Activated naive CD4-positive, alpha-beta T cell treated with Interleukin-2 at 50 U/mL for 16 hours (primary cell): ENCODE data around the gene CAMK2B.

Experiments
- DNase-seq: peaks from one replicate; pipeline ENCODE4 v3.0.0-alpha.2; 2020

Gene CAMK2B

DNA sequence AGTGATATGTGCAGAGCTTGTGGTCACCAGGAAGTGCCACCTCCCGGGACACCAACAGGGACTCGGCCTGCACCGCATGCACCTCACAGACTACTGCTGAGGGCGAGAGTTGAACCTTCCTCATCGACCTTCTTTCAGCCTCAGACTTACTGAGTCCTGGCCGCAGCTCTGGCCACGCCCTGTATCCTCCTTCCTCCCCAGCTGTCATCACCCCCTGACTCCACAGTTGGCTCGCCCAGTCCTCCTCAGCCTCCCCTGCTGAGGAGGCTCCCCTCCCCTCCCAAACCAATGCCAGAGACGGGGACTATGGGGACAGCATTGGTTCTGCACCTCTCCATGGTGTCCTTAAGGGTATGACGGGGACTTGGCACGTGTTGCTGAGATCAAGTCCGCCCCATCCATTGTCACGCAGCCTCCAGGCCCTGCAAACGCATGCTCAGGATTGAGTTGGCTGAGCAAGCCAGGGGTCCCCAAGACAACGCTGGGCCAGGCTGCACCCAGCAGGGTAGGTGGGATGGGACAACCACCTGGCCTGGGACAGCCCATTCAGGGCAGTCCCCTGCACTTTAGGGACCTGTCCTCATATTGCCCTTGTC lies 75.7 kb downstream of the CAMK2B start:
- DNase-seq: no peak

DNA sequence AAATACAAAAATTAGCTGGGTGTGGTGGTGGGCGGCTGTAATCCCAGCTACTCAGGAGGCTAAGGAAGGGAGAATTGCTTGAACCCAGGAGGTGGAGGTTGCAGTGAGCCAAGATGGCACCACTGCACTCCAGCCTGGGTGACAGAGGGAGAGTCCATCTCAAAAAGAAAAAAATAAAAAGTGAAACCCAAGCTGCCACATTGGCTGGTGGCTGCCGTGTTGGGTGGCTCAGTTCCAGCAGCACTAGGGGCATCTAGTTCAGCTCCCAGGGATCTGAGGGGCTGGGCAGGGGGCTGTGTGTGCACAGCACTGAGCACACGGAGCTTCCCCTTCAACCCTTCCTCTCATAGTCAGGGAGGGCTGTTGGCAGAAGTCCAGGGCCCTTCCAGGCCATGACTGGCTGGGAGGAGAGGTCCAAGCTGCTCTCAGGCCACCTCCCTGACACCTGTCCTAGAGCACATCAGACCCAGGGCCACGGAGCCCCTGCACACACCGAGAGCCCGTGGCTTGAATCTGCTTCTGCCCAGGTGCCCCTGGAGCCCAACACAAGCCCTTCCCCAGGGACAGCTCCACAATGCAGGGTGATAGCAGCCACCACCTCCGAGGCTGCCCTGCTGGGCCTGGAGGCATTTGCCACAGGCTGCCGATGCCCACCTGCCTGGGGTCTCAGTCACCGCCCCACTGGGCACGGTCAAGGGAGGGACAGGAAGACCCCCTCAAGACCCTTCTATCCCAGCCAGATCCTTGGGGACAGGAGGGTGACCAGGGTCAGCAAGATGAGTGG lies 77.3 kb downstream of the CAMK2B start:
- DNase-seq: no peak

DNA sequence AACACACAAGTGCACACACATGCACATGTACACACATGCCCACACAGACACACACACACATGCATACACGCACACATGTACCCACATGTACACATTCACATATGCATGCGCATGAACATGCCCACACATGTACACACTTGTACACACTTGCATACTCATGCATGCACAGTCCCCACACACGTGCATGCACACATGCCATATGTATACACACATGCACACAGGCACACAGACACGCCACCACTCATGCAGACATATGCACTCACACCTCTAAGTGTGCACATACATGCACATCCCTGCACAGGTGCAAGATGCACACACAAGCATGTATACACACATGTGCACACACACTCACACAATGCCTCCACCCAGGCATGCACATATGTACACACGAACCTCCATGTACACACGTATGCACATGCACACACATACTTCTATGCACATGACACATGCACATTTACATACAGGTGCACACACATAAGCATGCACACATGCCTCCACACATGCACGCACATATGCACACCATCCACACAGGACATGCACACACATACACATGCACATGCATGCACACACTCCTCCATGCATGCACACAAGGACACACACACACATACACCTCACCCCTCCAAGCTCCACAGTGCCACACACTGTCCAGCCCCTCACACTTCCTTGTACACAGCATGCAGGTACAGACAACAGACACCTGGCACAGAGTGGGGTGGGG lies 78.8 kb downstream of the CAMK2B start:
- DNase-seq: no peak

GRCh38 chr7:44244282-44244681 lies 81.1 kb downstream of the CAMK2B start:
- DNase-seq: peak; percentile 35

GRCh38 chr7:44242091-44242490 lies 83.3 kb downstream of the CAMK2B start:
- DNase-seq: no peak

- DNase-seq: peak; percentile 62
These were observed 84.3 kb downstream of the CAMK2B start for GRCh38 chr7:44240983-44241510.

- DNase-seq: no peak
These were observed 85.0 kb downstream of the CAMK2B start for GRCh38 chr7:44240376-44240775.

DNA sequence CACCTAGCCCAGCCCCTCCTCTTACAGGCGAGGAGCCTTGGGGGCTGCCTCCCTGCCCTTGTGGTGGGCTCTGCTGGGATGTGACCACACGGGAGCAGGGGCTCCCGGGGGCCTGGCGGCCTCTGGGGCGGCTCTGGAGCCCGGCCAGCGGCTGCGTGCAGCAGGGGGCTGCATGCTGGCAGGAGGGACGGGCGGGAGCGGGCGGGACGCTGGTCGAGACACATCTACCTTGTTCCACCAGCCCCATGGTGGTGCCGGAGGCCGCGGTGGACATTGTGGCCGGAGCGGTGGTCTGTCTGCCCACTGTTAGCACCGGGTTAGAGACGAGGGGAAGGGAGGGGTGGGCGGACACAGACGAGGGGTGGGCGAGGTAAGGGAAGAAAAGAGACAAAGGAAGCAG lies 86.0 kb downstream of the CAMK2B start:
- DNase-seq: no peak

DNA sequence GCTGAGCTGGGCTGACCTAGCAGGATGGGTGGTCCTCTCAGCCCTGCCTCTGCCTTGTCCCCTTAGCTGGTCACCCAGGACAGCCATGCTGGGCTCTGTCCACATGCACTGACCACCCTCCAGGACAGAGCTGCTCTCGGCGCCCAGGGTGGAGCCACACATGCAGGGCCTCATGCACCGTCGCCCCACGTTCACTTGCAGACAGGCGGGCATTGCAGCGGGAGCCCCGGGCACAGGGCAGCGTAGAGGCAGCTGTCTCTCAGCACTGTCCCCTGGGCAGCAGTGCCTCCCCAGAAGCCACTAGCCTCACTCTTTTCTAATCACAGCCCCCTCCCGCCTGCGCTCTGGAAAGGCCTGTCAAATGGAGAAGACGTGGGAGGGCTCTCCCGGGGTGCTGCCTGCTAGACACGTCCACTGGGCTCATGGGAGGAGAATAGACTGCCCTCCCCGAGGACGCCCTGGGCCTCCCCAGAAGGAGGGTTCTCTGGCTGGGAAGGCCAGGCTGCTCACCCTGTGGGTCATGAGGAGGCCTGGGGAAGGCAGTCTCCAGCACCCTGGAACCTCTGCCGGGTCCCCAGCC lies 87.2 kb downstream of the CAMK2B start:
- no peak for DNase-seq

DNA sequence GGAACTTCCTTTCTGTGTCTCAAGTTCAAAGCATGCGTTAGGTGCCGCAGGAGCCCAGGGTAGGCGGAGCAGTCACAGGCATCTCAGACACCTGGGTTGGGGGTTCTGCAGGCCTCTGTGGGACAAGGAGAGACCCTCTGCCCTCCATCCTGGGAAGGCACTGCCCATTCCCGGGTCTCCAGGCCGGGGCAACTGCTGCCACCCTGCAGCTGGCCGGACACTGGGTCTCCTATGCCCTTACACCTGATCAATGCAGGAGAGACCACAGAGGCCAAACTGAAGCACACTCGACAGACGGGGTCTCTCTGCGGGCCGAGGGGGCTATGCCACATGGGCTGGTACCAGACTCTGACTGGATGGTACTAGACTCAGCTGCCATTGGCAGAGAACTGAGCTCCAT lies 87.7 kb downstream of the CAMK2B start:
- DNase-seq: no peak

- no peak for DNase-seq
These were observed 89.1 kb downstream of the CAMK2B start for GRCh38 chr7:44236333-44236728.

DNA sequence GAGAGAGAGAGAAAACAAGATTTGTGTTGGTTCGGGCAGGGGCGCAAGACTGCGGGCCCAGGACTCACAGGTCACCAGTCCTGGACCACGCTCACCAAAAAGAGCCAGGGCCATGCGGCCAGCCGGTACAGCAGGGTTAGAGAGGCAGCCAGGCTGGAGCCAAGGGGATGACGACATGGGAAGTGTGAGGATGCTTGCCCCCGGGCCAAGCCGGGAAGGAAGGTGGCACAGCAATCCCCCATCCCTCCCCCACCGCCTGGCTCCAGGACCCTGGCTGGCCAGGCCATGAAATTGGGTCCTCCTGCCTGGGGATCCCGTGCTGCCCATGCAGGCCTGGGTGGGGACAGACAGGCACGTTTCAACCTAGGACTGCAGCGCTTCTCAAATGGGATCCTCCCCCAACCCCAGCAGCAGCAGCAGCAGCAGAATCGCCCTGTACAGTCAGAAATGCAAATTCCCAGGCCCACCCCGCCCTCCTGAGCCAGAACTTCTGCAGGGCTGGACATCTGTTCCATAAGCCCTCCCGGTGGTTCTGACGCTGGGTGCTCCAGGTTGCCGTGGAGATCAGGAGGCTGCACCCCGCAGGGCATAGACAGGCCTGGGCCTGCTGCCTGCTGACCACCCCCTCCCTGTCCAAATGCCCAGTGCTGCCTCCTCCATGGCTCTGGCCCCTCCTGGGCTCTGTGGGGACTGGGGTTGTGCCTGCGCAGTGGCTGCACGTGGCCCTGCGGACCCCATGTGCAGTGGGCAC lies 89.6 kb downstream of the CAMK2B start:
- DNase-seq: no peak

- no peak for DNase-seq
These were observed 90.3 kb downstream of the CAMK2B start for GRCh38 chr7:44235066-44235465.

DNA sequence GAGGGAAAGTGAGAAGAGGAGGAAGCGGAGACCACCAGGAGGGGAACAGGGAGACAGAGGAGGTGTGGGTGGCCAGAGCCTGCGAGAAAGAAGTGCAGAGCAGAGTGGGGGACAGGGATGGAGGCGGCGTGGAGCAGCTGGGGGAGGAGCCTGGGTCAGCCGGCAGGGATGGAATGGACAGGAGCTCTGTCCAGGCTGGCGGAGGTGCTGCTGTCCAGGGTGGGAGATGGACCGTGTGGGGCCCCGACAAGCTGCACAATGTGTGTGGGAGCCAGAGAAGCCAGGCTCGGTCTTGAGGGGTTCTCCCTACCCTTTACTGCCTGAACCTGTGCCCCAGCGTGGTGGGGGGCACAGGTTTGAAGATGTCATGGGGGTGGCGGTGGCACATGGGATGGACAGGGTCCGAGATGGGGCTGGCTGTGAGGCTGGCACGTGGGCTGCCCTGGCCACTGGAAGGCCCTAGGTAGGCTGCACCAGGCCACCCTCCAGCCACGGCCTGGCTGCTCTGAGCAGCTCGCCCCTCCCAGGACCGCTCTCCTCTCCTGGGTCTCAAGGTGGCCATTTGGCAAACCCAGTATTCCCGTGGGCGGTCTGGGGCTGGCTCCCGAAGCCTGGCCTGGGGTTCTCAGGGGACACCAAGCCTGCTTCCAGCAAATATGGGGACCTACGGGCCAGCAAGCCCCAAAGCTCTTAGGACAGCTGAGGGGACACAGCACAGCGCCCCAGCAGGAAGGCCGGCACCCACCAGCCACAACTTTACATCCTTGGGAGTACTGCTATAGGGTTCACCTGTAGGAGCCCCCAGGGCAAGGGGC lies 92.3 kb downstream of the CAMK2B start:
- DNase-seq: no peak

DNA sequence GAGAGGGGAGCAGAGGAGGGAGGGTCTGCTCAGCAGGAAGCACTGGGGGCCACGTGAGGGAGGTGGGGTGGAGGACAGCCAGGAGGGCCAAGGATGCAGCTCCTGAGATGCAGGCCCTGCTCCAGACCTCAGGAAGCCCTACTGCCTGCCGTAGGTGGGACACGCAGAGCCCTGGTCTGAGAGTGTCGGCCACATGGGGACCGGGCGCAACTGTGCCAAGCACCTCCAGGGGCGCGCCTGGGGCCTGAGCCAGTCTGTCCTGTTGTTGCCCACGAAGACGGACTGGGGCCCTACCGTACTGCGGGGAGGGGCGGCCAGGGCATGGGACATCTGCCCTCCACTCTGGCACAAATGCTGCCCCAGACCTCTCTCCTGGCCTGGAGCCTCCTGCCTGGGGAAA lies 93.0 kb downstream of the CAMK2B start:
- no peak for DNase-seq

DNA sequence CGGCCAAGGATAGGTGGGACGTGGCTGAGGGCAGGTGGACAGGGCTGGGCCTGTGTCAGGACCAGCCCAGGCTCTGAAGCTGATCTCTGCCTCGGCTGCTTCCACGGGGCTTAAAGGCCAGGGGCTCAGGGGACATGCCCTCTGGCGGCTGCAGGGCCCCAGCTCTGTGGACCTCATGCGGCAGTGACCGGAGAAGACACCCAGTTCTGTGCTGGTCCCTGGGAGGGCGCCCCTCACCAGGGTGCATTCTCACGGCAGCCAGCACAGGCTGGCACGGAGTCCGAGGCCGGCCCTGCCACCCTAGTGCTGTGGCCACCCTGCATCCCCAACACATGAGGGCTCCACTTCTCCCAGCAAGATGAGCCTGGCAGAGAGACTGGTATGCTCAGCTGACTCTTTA lies 94.3 kb downstream of the CAMK2B start:
- DNase-seq: no peak

DNA sequence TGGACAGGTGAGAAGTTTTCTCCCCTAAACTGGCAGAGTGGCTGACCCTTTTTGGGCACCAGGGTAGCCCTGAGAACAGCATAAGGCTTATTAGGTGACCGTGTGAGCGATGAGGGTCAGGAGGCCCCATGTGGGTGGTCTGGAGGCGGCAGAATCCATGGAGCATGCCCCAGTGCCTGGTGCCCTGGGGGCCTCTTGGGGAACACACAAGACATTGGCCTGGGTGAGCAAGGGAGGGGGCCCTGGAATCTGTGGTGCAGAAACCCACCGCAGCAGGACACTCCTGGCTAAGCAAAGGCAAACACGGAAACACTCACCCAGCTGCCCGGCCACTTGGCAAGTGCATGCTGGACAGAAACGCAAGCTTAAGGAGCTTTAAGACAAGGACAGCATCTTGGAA lies 95.1 kb downstream of the CAMK2B start:
- DNase-seq: no peak

DNA sequence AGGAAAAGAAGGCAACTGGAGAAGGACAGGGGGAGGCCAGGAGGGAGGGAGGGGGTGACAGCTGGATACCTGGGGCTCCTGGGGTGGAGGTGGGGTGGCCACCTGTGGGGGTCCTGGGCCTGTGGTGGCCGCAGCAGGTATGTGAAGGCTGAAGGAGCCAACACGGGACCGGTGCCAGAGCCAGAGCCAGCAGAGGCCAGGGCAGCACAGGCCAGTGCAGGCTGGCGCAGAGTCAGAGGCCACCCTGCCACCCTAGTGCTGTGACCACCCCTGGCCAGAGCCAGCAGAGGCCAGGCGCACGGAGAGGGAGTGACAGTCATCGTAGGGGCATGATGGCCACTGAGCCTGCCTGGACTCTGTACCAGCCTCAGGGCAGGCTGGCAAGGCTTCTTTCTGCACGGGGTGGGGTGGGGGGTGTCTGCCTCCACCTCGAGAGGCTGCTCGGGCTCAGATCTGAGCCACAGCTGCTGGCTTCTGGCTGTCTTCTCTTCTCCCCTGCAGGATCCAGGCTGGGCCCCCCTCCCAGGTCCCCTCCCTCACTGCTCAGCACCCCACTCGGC lies 95.8 kb downstream of the CAMK2B start:
- DNase-seq: no peak

GRCh38 chr7:44228571-44229350 lies 96.6 kb downstream of the CAMK2B start:
- DNase-seq: no peak

- DNase-seq: no peak
These were observed 97.5 kb downstream of the CAMK2B start for GRCh38 chr7:44227911-44228310.

DNA sequence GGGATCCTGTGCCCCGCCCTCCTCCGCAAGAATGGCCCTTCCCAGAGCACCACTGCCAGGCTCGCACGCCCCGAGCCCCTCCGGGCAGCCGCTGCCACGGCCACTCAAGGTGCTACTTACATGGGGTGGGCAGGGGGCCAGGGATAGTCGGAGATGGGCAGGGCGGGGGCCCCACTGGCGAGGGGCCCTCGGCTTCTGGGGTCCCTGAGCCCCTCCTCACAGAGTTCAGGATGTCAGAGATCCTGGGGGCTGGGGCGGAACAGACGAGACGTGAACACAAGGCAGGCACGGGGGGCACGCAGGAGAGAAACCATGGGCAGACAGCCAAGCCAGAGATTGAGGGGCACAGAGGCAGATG lies 99.0 kb downstream of the CAMK2B start:
- DNase-seq: no peak
